ENCODE results near the gene SLC66A3. TPM values are rescaled to one million over a fixed set of nuclear protein-coding genes. Genes with fewer than 3 reads are reported as not detected.
A peak's percentile ranks its signal among the peaks of the same experiment; 100 is the strongest.

SLC66A3 gene
- total and polyA plus RNA-seq, 7 donors = 6.9 to 71.7 (median 34.3) TPM

GRCh38 chr2:11123001-11123809 lies 32.1 kb upstream of the SLC66A3 start:
- Histone ChIP-seq H3K36me3 (no peaks in the 10 kb centered on the region), H3K4me3 (no peak overlapping the region), H3K27me3 (no peaks in the 10 kb centered on the region), H3K9me3 (no peaks in the 10 kb centered on the region), H3K27ac (no peak overlapping the region), H3K4me1 (no peaks in the 10 kb centered on the region)
- DNase-seq = no peak
- intact Hi-C loops (cut with DNase I) = loop anchor here (10.0 kb wide), 1 partner anchor 208 kb away; the partner anchor contains the start of gene KCNF1
- 81 to 91% methylated on average over 12 of the region's 12 CpGs for WGBS, 2 donors
- TF ChIP-seq EP300 (IDR thresholded peaks at IDR 0.05) (no peak), POLR2AphosphoS5 (IDR thresholded peaks at IDR 0.05) (no peak), POLR2A (IDR thresholded peaks at IDR 0.05) (no peak)
- TF ChIP-seq, protein P1, sequence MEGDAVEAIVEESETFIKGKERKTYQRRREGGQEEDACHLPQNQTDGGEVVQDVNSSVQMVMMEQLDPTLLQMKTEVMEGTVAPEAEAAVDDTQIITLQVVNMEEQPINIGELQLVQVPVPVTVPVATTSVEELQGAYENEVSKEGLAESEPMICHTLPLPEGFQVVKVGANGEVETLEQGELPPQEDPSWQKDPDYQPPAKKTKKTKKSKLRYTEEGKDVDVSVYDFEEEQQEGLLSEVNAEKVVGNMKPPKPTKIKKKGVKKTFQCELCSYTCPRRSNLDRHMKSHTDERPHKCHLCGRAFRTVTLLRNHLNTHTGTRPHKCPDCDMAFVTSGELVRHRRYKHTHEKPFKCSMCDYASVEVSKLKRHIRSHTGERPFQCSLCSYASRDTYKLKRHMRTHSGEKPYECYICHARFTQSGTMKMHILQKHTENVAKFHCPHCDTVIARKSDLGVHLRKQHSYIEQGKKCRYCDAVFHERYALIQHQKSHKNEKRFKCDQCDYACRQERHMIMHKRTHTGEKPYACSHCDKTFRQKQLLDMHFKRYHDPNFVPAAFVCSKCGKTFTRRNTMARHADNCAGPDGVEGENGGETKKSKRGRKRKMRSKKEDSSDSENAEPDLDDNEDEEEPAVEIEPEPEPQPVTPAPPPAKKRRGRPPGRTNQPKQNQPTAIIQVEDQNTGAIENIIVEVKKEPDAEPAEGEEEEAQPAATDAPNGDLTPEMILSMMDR (IDR thresholded peaks at IDR 0.05) = no peak

GRCh38 chr2:11123856-11124759 lies 31.2 kb upstream of the SLC66A3 start:
- no peaks in the 10 kb centered on the region for H3K4me1 ChIP-seq
- no peak overlapping the region for H3K4me3 ChIP-seq
- TF ChIP-seq EP300 (IDR thresholded peaks at IDR 0.05) = no peak
- TF ChIP-seq, protein P1 (IDR thresholded peaks at IDR 0.05) = peak; percentile 30 to 70 (median 62)
- no peaks in the 10 kb centered on the region for H3K27me3 ChIP-seq
- H3K9me3 ChIP-seq = no peaks in the 10 kb centered on the region
- H3K27ac ChIP-seq = no peak overlapping the region
- DNase-seq = no peak
- intact Hi-C loops (cut with DNase I) = loop anchor here (2.0 to 10.0 kb wide), 2 partner anchors 209 to 291 kb away; partner anchors contain the start of gene KCNF1
- 59 to 63% methylated on average over 41 of the region's 41 CpGs for WGBS, 2 donors
- no peaks in the 10 kb centered on the region for H3K36me3 ChIP-seq

GRCh38 chr2:11124760-11125068 lies 30.6 kb upstream of the SLC66A3 start:
- TF ChIP-seq POLR2AphosphoS5 (IDR thresholded peaks at IDR 0.05) (no peak), EP300 (IDR thresholded peaks at IDR 0.05) (no peak), POLR2A (IDR thresholded peaks at IDR 0.05) (no peak)
- TF ChIP-seq, protein P1 (IDR thresholded peaks at IDR 0.05) = no peak

GRCh38 chr2:11127761-11128160 lies 27.5 kb upstream of the SLC66A3 start:
- no peak overlapping the region for H3K27ac ChIP-seq
- WGBS, 2 donors = 67 to 76% methylated on average over 5 of the region's 5 CpGs
- H3K4me1 ChIP-seq = peaks cover 0 to 14% (median 11%) of the 10 kb centered on the region in 4 donors
- TF ChIP-seq, protein P1 (IDR thresholded peaks at IDR 0.05) = no peak
- no peak for TF ChIP-seq POLR2A (IDR thresholded peaks at IDR 0.05)
- TF ChIP-seq POLR2AphosphoS5 (IDR thresholded peaks at IDR 0.05) = no peak
- no peak for TF ChIP-seq EP300 (IDR thresholded peaks at IDR 0.05)
- H3K36me3 ChIP-seq = no peaks in the 10 kb centered on the region
- intact Hi-C loops (cut with DNase I) = loop anchor here (10.0 kb wide), 1 partner anchor 213 kb away; the partner anchor contains the start of gene KCNF1
- no peaks in the 10 kb centered on the region for H3K27me3 ChIP-seq
- no peaks in the 10 kb centered on the region for H3K9me3 ChIP-seq
- no peak for DNase-seq
- H3K4me3 ChIP-seq = no peak overlapping the region

More at GRCh38 chr2:11124760-11125068, 30.6 kb upstream of the SLC66A3 start:
- whole genome bisulfite sequencing, 2 donors = 61 to 66% methylated on average over 3 of the region's 3 CpGs
- intact Hi-C loops (cut with DNase I) = loop anchor here (2.0 to 10.0 kb wide), 2 partner anchors 210 to 292 kb away; partner anchors contain the start of gene KCNF1
- Histone ChIP-seq H3K27me3 (no peaks in the 10 kb centered on the region), H3K27ac (no peak overlapping the region), H3K4me1 (peaks cover 0 to 3% (median 2%) of the 10 kb centered on the region in 4 donors), H3K9me3 (no peaks in the 10 kb centered on the region), H3K4me3 (no peak overlapping the region), H3K36me3 (no peaks in the 10 kb centered on the region)
- no peak for DNase-seq
